Adrenal gland (tissue), 12 donors: ENCODE measurements around the gene BHLHA9. TPM values are rescaled to one million over a fixed set of nuclear protein-coding genes. Genes with fewer than 3 reads are reported as not detected.
A peak's percentile ranks its signal among the peaks of the same experiment; 100 is the strongest.

Experiments
- DNase-seq, 7 donors: peaks; one replicate each; pipeline ENCODE4 v3.0.0-alpha.2; 2019 to 2020
- H3K27ac ChIP-seq, 5 donors: fragments of 200-600 bp; sonication (generic) in 4 of 5; 1 replicate in 3 of 5; 2 replicates in 2 of 5; pipeline versions ENCODE4 v1.5.1 to v1.8.0; 2016 to 2020; ENCODE audit warnings: mild to moderate bottlenecking in 1 of 5
- H3K27me3 ChIP-seq: fragments of 200-600 bp; 2 replicates; pipeline ENCODE4 v1.8.0; 2021
- H3K36me3 ChIP-seq, 2 donors: fragments of 200-600 bp; replicated peaks in 1 of 2; 1 replicate in 1 of 2; 2 replicates in 1 of 2; pipeline versions ENCODE4 v1.5.1 to v1.8.0; 2018 to 2022
- H3K4me1 ChIP-seq, 2 donors: fragments of 200-600 bp; replicated peaks in 1 of 2; 1 replicate in 1 of 2; 2 replicates in 1 of 2; pipeline versions ENCODE4 v1.5.1 to v1.8.0; 2018 to 2021
- H3K4me3 ChIP-seq, 4 donors: fragments of 200-600 bp; sonication (generic) in 3 of 4; one replicate each; pipeline ENCODE4 v1.5.1; 2016 to 2018
- H3K9me3 ChIP-seq, 3 donors: fragments of 200-600 bp; sonication (generic) in 1 of 3; replicated peaks in 1 of 3; 1 replicate in 2 of 3; 2 replicates in 1 of 3; pipeline versions ENCODE4 v1.5.1 to v1.8.0; 2016 to 2021
- CTCF ChIP-seq, 6 experiments: fragments of 450-650 bp in 4 of 6; fragments of 200-600 bp in 2 of 6; sonication (generic) in 1 of 6; IDR thresholded peaks; 1 replicate in 5 of 6; 2 replicates in 1 of 6; pipeline versions ENCODE4 v1.5.1 to v1.8.0; 2016 to 2021; ENCODE audit warnings: antibody characterized with exemption in 6 of 6, mild to moderate bottlenecking in 2 of 6, moderate library complexity in 1 of 6
- POLR2A ChIP-seq, 2 donors: fragments of 450-650 bp; IDR thresholded peaks; one replicate each; pipeline ENCODE4 v1.6.1; 2017; ENCODE audit warnings: antibody characterized with exemption in 2 of 2, mild to moderate bottlenecking in 2 of 2, moderate library complexity in 1 of 2
- WGBS, 4 donors: extraction: QIAGEN DNeasy Blood & Tissue Kit in 2 of 4; methylation state at CpG; one replicate each; pipeline versions ENCODE4 v1.1.5 to v1.1.7; 2013 to 2017; 5-methylcytosine and 5-hydroxymethylcytosine counted together
- intact Hi-C, 2 donors: fragments of 100-400 bp; cut with DNase I; formaldehyde crosslinking; loops; one replicate each; pipeline versions ENCODE4 v1.14.1 to v1.15.0; 2022 to 2023
- polyA plus RNA-seq, 3 donors: library from polyadenylated mRNA; stranded (reverse); fragments of 200-250 nt in 2 of 3; fragments of 350-450 nt in 1 of 3; fragmentation: Illumina TruSeq in 1 of 3; extraction: RNeasy Lipid Tissue Mini Kit (QIAGEN cat#74804) in 1 of 3; gene quantifications; one replicate each; pipeline ENCODE4 v1.2.3, GENCODE V29; 2013 to 2014
- total RNA-seq, 9 donors: library from RNA; depleted of rRNA in 4 of 9; stranded (reverse); fragments of >200 nt in 4 of 9; fragments of 120-200 nt in 1 of 9; fragmentation: NEBNext Ultra II Directional in 1 of 9; extraction: Animal tissue kit (Norgen Biotek cat#: 25700) in 1 of 9; gene quantifications; one replicate each; pipeline versions ENCODE4 v1.1.0 to v1.2.4, GENCODE V29; 2013 to 2023
- donor health status: healthy with polysubstance abuse.
- donor health status: Bipolar disorder and iron deficiency.
- donor health status: DM: yes; HTN: yes; CAD: no.
- donor health status: DM: no; HTN: no; CAD: no.
- donor health status: DM: no; HTN: no; CAD: no.
- donor health status: DM: yes; HTN: yes; CAD: no.

Gene BHLHA9
- total and polyA plus RNA-seq, 12 donors: not detected

GRCh38 chr17:1251866-1252608 is 18.2 kb upstream of the BHLHA9 start:
- DNase-seq: no peak
- 69 to 77% (median 74%) methylated on average over 16 of the region's 16 CpGs for WGBS, 4 donors
- intact Hi-C loops: no loop called here

GRCh38 chr17:1255041-1255440 is 15.2 kb upstream of the BHLHA9 start:
- no peak for DNase-seq
- Histone ChIP-seq H3K36me3 (no peaks in the 10 kb centered on the region), H3K27ac (no peak overlapping the region), H3K4me3 (no peak overlapping the region), H3K27me3 (no peaks in the 10 kb centered on the region), H3K9me3 (no peaks in the 10 kb centered on the region), H3K4me1 (peaks cover 5 to 8% of the 10 kb centered on the region in 2 donors)
- intact Hi-C loops: loop anchor here in 1 of 2 donors (5.0 kb wide), 1 partner anchor 262 kb away; the partner anchor contains the start of gene INPP5K
- 42 to 69% (median 63%) methylated on average over 2 to 6 of the region's 6 CpGs for WGBS, 4 donors
- TF ChIP-seq CTCF (IDR thresholded peaks at IDR 0.05) (no peak), POLR2A (IDR thresholded peaks at IDR 0.05) (no peak)

More at GRCh38 chr17:1251866-1252608, 18.2 kb upstream of the BHLHA9 start:
- Histone ChIP-seq H3K4me3 (no peak overlapping the region), H3K9me3 (no peaks in the 10 kb centered on the region), H3K27me3 (no peaks in the 10 kb centered on the region), H3K27ac (no peak overlapping the region), H3K4me1 (no peaks in the 10 kb centered on the region), H3K36me3 (no peaks in the 10 kb centered on the region)
- TF ChIP-seq POLR2A (IDR thresholded peaks at IDR 0.05): no peak
- no peak for TF ChIP-seq CTCF (IDR thresholded peaks at IDR 0.05)

- Histone ChIP-seq H3K9me3 (no peaks in the 10 kb centered on the region), H3K36me3 (no peaks in the 10 kb centered on the region), H3K4me3 (no peak overlapping the region), H3K27me3 (no peaks in the 10 kb centered on the region), H3K4me1 (peaks cover 6 to 11% of the 10 kb centered on the region in 2 donors), H3K27ac (no peak overlapping the region)
- TF ChIP-seq CTCF (IDR thresholded peaks at IDR 0.05) (no peak), POLR2A (IDR thresholded peaks at IDR 0.05) (no peak)
- intact Hi-C loops: loop anchor here in 1 of 2 donors (5.0 kb wide), 1 partner anchor 261 kb away; the partner anchor contains the start of gene INPP5K
- DNase-seq: no peak
- WGBS, 4 donors: 48 to 64% (median 57%) methylated on average over 12 to 16 of the region's 16 CpGs
Observed at GRCh38 chr17:1256699-1257098, 13.5 kb upstream of the BHLHA9 start.

GRCh38 chr17:1260086-1260769 is 10.0 kb upstream of the BHLHA9 start:
- intact Hi-C loops: no loop called here

More at GRCh38 chr17:1260086-1260769, 10.0 kb upstream of the BHLHA9 start:
- WGBS, 4 donors: 14 to 48% (median 27%) methylated on average over 9 to 43 of the region's 43 CpGs
- Histone ChIP-seq H3K4me3 (peak overlapping the region in 2 of 4 donors; percentile 22 to 59), H3K27me3 (no peaks in the 10 kb centered on the region), H3K4me1 (peaks cover 6 to 11% of the 10 kb centered on the region in 2 donors), H3K27ac (no peak overlapping the region), H3K36me3 (no peaks in the 10 kb centered on the region), H3K9me3 (no peaks in the 10 kb centered on the region)
- no peak for DNase-seq
- TF ChIP-seq CTCF (IDR thresholded peaks at IDR 0.05) (no peak), POLR2A (IDR thresholded peaks at IDR 0.05) (no peak)
